GM21786 (cell line): ENCODE measurements around the gene AGBL5.
"Not testable (repeated sequence)": the region's sequence is repeated elsewhere in the genome, so short reads cannot be mapped to it uniquely, and the experiment has no call there.

Experiments
- ATAC-seq: cut with Tn5 transposase; IDR thresholded peaks from one replicate; pipeline ENCODE4 v1.9.1; 2021; ENCODE audit not compliant: unreplicated experiment

AGBL5 gene

GRCh38 chr2:27074738-27075565 is 23.5 kb downstream of the AGBL5 start:
- no peak for ATAC-seq

- ATAC-seq = not testable (repeated sequence)
Observed at GRCh38 chr2:27075566-27075871, 24.1 kb downstream of the AGBL5 start.

- no peak for ATAC-seq
Observed at GRCh38 chr2:27076323-27076722, 24.9 kb downstream of the AGBL5 start.

GRCh38 chr2:27077231-27077630 is 25.8 kb downstream of the AGBL5 start:
- ATAC-seq = no peak

- no peak for ATAC-seq
Observed at GRCh38 chr2:27078267-27079194, 27.1 kb downstream of the AGBL5 start, which contains the start of gene EMILIN1. Gene EMILIN1, plus strand, starts transcription at chr2:27078615. Its CDS starts 451 bp downstream, at chr2:27079066.

GRCh38 chr2:27079233-27080139 is 28.0 kb downstream of the AGBL5 start:
- no peak for ATAC-seq

- ATAC-seq = no peak
Observed at GRCh38 chr2:27080140-27080469, 28.6 kb downstream of the AGBL5 start.

- ATAC-seq = no peak
Observed at GRCh38 chr2:27080603-27080936, 29.1 kb downstream of the AGBL5 start.

GRCh38 chr2:27081984-27082772 is 30.7 kb downstream of the AGBL5 start:
- ATAC-seq = no peak

- ATAC-seq = no peak
Observed at GRCh38 chr2:27082773-27083409, 31.4 kb downstream of the AGBL5 start.

- ATAC-seq = no peak
Observed at GRCh38 chr2:27083410-27084296, 32.2 kb downstream of the AGBL5 start.

GRCh38 chr2:27084297-27085061 is 33.0 kb downstream of the AGBL5 start:
- no peak for ATAC-seq

GRCh38 chr2:27085062-27085672 is 33.7 kb downstream of the AGBL5 start:
- ATAC-seq = no peak

- ATAC-seq = peak; percentile 10
Observed at GRCh38 chr2:27085673-27086089, 34.2 kb downstream of the AGBL5 start.

- ATAC-seq = peak; percentile 75
Observed at GRCh38 chr2:27086090-27086723, 34.7 kb downstream of the AGBL5 start.

- ATAC-seq = no peak
Observed at GRCh38 chr2:27086724-27087593, 35.5 kb downstream of the AGBL5 start, which contains the start of gene KHK. Gene KHK, plus strand, starts transcription at chr2:27086772. Its CDS starts 488 bp downstream, at chr2:27087260.
